GM23338 (cell line): ENCODE results near the gene ANGPT4.

Experiments used
- CREB1 ChIP-seq: fragments of 250-450 bp; sonication (Bioruptor Pico); IDR thresholded peaks from 2 replicates; pipeline ENCODE4 v1.5.0; 2020; ENCODE audit warnings: low read depth, mild to moderate bottlenecking, moderate library complexity
- JUNB ChIP-seq: IDR thresholded peaks from one replicate; pipeline ENCODE4 v1.6.1; 2016; ENCODE audit warnings: antibody characterized with exemption; ENCODE audit not compliant: unreplicated experiment
- TF ChIP-seq, protein P1 (sequence below), 2 experiments: fragments of 200-600 bp in 1 of 2; sonication (generic) in 1 of 2; conservative IDR thresholded peaks; 2 replicates each; pipeline versions ENCODE4 v1.5.1 to v1.6.1; 2016 to 2017; ENCODE audit warnings: antibody characterized with exemption in 2 of 2, low read depth in 2 of 2, mild to moderate bottlenecking in 2 of 2, moderate library complexity in 1 of 2

DNA sequence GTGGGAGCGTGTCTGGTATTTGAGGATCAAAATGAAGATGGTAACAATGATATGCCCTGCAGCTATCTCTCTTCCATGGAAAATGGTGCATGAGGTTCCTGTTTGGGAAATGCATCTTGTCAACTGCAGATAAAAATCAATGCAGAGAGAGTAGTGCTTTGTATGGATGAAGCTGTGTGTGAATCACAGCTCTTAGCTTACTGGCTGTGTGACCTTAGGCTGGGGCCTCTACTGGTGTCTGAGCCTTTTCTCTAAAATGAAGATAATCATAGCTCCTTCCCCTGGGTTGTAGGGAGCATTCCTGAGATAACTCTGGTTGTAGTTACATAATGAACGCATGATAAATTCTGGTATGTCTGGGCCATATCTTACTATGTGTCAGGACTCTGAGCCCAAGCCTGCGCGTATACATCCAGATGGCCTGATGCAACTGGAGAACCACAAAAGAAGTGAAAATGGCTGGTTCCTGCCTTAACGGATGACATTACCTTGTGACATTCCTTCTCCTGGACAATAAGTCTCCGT lies 19.6 kb downstream of the ANGPT4 start:
- TF ChIP-seq, protein P1, sequence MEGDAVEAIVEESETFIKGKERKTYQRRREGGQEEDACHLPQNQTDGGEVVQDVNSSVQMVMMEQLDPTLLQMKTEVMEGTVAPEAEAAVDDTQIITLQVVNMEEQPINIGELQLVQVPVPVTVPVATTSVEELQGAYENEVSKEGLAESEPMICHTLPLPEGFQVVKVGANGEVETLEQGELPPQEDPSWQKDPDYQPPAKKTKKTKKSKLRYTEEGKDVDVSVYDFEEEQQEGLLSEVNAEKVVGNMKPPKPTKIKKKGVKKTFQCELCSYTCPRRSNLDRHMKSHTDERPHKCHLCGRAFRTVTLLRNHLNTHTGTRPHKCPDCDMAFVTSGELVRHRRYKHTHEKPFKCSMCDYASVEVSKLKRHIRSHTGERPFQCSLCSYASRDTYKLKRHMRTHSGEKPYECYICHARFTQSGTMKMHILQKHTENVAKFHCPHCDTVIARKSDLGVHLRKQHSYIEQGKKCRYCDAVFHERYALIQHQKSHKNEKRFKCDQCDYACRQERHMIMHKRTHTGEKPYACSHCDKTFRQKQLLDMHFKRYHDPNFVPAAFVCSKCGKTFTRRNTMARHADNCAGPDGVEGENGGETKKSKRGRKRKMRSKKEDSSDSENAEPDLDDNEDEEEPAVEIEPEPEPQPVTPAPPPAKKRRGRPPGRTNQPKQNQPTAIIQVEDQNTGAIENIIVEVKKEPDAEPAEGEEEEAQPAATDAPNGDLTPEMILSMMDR (conservative IDR thresholded peaks at IDR 0.05; ENCODE audit: low read depth in 2 of 2): no peak
- TF ChIP-seq JUNB (no peak), CREB1 (CRISPR knock-in tag) (no peak)
